HepG2 (cell line): Measurements from ENCODE around the gene SLC19A1. TPM values are rescaled to one million over a fixed set of nuclear protein-coding genes. Genes with fewer than 3 reads are reported as not detected.

Experiments
- ATAC-seq: fragments of 200-7000 bp; cut with Tn5 transposase; 3 replicates; pipeline ENCODE4 v1.9.1; 2020; ENCODE audit warnings: mild to moderate bottlenecking, moderate library complexity
- BruUV-seq: library from RNA; stranded (reverse); fragments of 400-500 nt; replicated peaks from 2 replicates; lab custom pipeline; 2021; lab: Mats Ljungman, UMichigan
- CTCF ChIA-PET: fragments of 300-600 bp; formaldehyde crosslinking; extraction: SDS; loops from one replicate; lab custom pipeline; 2021; ENCODE audit warnings: low total read pairs, inconsistent platforms, low intra/inter-chr PET ratio; lab: Yijun Ruan, JAX
- POLR2A ChIA-PET: fragments of 350-600 bp; sonication (Branson Sonifier 250); formaldehyde crosslinking; loops from one replicate; lab custom pipeline; 2020; ENCODE audit warnings: antibody characterized with exemption, inconsistent platforms; lab: Yijun Ruan, JAX
- DNase-seq: peaks from one replicate; pipeline ENCODE4 v3.0.0-alpha.2; 2015; ENCODE audit warnings: low spot score
- FAIRE-seq: peaks from 3 replicates; lab custom pipeline; 2011; peaks lifted over from hg19 to GRCh38; lab: Jason Lieb, UNC
- H2AFZ ChIP-seq: one replicate; pipeline ENCODE4 v1.6.1; 2011; ENCODE audit warnings: low read length, inconsistent platforms
- H3K27ac ChIP-seq: fragments of 300-600 bp; 3 replicates; pipeline ENCODE4 v1.8.0; 2011; ENCODE audit warnings: mixed run types, mild to moderate bottlenecking, mixed read lengths, low read length, inconsistent platforms; ENCODE audit not compliant: insufficient read depth; ENCODE audit errors: extremely low read length
- H3K27me3 ChIP-seq, 2 experiments: fragments of 200-600 bp in 1 of 2; 2 replicates in 1 of 2; 3 replicates in 1 of 2; pipeline versions ENCODE4 v1.6.0 to v1.8.0; 2011; ENCODE audit warnings: low read length in 2 of 2, mild to moderate bottlenecking in 2 of 2, moderate library complexity in 2 of 2, inconsistent platforms in 1 of 2; ENCODE audit not compliant: insufficient read depth in 2 of 2, control insufficient read depth in 1 of 2
- H3K36me3 ChIP-seq, 2 experiments: fragments of 200-600 bp in 1 of 2; replicated peaks in 1 of 2; 2 replicates in 1 of 2; 3 replicates in 1 of 2; pipeline versions ENCODE4 v1.5.1 to v1.8.0; 2011; ENCODE audit warnings: low read length in 2 of 2, inconsistent platforms in 1 of 2; ENCODE audit not compliant: insufficient read depth in 2 of 2, control insufficient read depth in 1 of 2
- H3K4me1 ChIP-seq: 2 replicates; pipeline ENCODE4 v1.5.1; 2012; ENCODE audit warnings: low read length, inconsistent platforms; ENCODE audit not compliant: insufficient read depth
- H3K4me2 ChIP-seq: 2 replicates; pipeline ENCODE4 v1.6.0; 2011; ENCODE audit warnings: low read depth, low read length, inconsistent platforms
- H3K4me3 ChIP-seq, 3 experiments: fragments of 200-600 bp in 1 of 3; sonication (generic), shearing (Covaris generic) in 1 of 3; replicated peaks in 1 of 3; 2 replicates each; pipeline ENCODE4 v1.5.1; 2011 to 2016; ENCODE audit warnings: low read length in 3 of 3, inconsistent platforms in 2 of 3, low read depth in 2 of 3, mild to moderate bottlenecking in 2 of 3, control low read depth in 1 of 3, mixed read lengths in 1 of 3; ENCODE audit not compliant: insufficient read depth in 1 of 3
- H3K79me2 ChIP-seq: one replicate; pipeline ENCODE4 v1.6.1; 2011; ENCODE audit warnings: low read length, inconsistent platforms; ENCODE audit not compliant: insufficient read depth
- H3K9ac ChIP-seq: 2 replicates; pipeline ENCODE4 v1.6.0; 2011; ENCODE audit warnings: mild to moderate bottlenecking, low read depth, low read length, inconsistent platforms; ENCODE audit not compliant: insufficient read depth
- H3K9me3 ChIP-seq: 2 replicates; pipeline ENCODE4 v1.5.1; 2012; ENCODE audit warnings: mild to moderate bottlenecking, low read length
- H4K20me1 ChIP-seq: 2 replicates; pipeline ENCODE4 v1.6.0; 2011; ENCODE audit warnings: inconsistent platforms, mild to moderate bottlenecking, low read length, moderate library complexity; ENCODE audit not compliant: insufficient read depth
- FOXK1 ChIP-seq: sonication (generic); formaldehyde crosslinking; IDR thresholded peaks from 2 replicates; pipeline ENCODE4 v1.4.0; 2020; ENCODE audit warnings: low read depth, missing genetic modification reagents, borderline replicate concordance
- HDAC2 ChIP-seq: sonication (generic); formaldehyde crosslinking; IDR thresholded peaks from 2 replicates; pipeline ENCODE4 v1.4.0; 2020; ENCODE audit warnings: missing genetic modification reagents
- KLF15 ChIP-seq: sonication (generic); formaldehyde crosslinking; IDR thresholded peaks from 2 replicates; pipeline ENCODE4 v1.8.1; 2023; ENCODE audit warnings: borderline replicate concordance, mild to moderate bottlenecking, inconsistent platforms, missing genetic modification reagents, mixed read lengths
- NFYB ChIP-seq: sonication (generic); formaldehyde crosslinking; IDR thresholded peaks from 2 replicates; pipeline ENCODE4 v1.4.0; 2020; ENCODE audit warnings: missing genetic modification reagents
- NR2F2 ChIP-seq: IDR thresholded peaks from 2 replicates; pipeline ENCODE4 v1.6.1; 2012; ENCODE audit warnings: low read depth, inconsistent platforms, borderline replicate concordance
- PAF1 ChIP-seq: IDR thresholded peaks from 2 replicates; pipeline ENCODE4 v1.6.1; 2016; ENCODE audit warnings: missing genetic modification reagents, missing compliant biosample characterization
- RXRB ChIP-seq: IDR thresholded peaks from 2 replicates; pipeline ENCODE4 v1.6.1; 2016; ENCODE audit warnings: borderline replicate concordance, missing genetic modification reagents, missing compliant biosample characterization
- SRY ChIP-seq: sonication (generic); formaldehyde crosslinking; IDR thresholded peaks from 2 replicates; pipeline ENCODE4 v1.8.0; 2022; ENCODE audit warnings: mild to moderate bottlenecking, missing genetic modification reagents
- STAG1 ChIP-seq: sonication (generic); formaldehyde crosslinking; IDR thresholded peaks from 2 replicates; pipeline ENCODE4 v1.4.0; 2020; ENCODE audit warnings: missing genetic modification reagents
- WIZ ChIP-seq: sonication (generic); formaldehyde crosslinking; IDR thresholded peaks from 2 replicates; pipeline ENCODE4 v1.5.1; 2020; ENCODE audit warnings: mild to moderate bottlenecking, missing genetic modification reagents
- ZBTB2 ChIP-seq: sonication (generic); formaldehyde crosslinking; IDR thresholded peaks from 2 replicates; pipeline ENCODE4 v1.8.0; 2022; ENCODE audit warnings: low read depth, missing genetic modification reagents
- ZFP90 ChIP-seq: sonication (generic); formaldehyde crosslinking; IDR thresholded peaks from 2 replicates; pipeline ENCODE4 v1.8.0; 2022; ENCODE audit warnings: missing genetic modification reagents, mild to moderate bottlenecking, inconsistent platforms, borderline replicate concordance
- ZFP91 ChIP-seq: sonication (generic); formaldehyde crosslinking; IDR thresholded peaks from 2 replicates; pipeline ENCODE4 v1.9.0; 2022; ENCODE audit warnings: missing genetic modification reagents, mild to moderate bottlenecking, borderline replicate concordance
- ZNF33B ChIP-seq: sonication (generic); formaldehyde crosslinking; IDR thresholded peaks from 2 replicates; pipeline ENCODE4 v1.5.1; 2020; ENCODE audit warnings: mild to moderate bottlenecking, missing genetic modification reagents
- ZNF460 ChIP-seq: sonication (generic); formaldehyde crosslinking; IDR thresholded peaks from 2 replicates; pipeline ENCODE4 v1.5.1; 2020; ENCODE audit warnings: missing genetic modification reagents, mild to moderate bottlenecking, borderline replicate concordance
- ZNF678 ChIP-seq: sonication (generic); formaldehyde crosslinking; IDR thresholded peaks from 2 replicates; pipeline ENCODE4 v1.4.0; 2020; ENCODE audit warnings: mild to moderate bottlenecking, missing genetic modification reagents
- ZNF704 ChIP-seq: sonication (generic); formaldehyde crosslinking; IDR thresholded peaks from 2 replicates; pipeline ENCODE4 v1.8.1; 2023; ENCODE audit warnings: mild to moderate bottlenecking, inconsistent platforms, moderate library complexity, missing genetic modification reagents, borderline replicate concordance
- whole genome bisulfite sequencing: methylation state at CpG from one replicate; pipeline ENCODE4 v1.1.6; 2017; ENCODE audit warnings: low lambda C conversion rate; 5-methylcytosine and 5-hydroxymethylcytosine counted together
- in situ Hi-C: cut with HindIII; loops from 2 replicates; pipeline ENCODE4 v1.10.0; 2017; ENCODE audit warnings: low pct_unique_long_range_greater_than_20kb; ENCODE audit not compliant: extremely low pct_ligation_motif_present
- intact Hi-C: fragments of 100-400 bp; cut with micrococcal nuclease; formaldehyde crosslinking; loops from one replicate; pipeline ENCODE4 v1.10.0; 2022; ENCODE audit not compliant: unreplicated experiment
- polyA plus RNA-seq, 8 experiments: library from polyadenylated mRNA; depleted of rRNA in 3 of 8; stranded (reverse) in 7 of 8; unstranded in 1 of 8; fragments of >200 nt; fragmentation: Illumina TruSeq in 4 of 8; extraction: Trizol in 4 of 8; gene quantifications; 2 replicates each; pipeline versions ENCODE4 v1.2.1 to v1.2.3, GENCODE V29; 2011 to 2016; ENCODE audit warnings: low read depth in 4 of 8, missing spikeins in 1 of 8, mixed read lengths in 1 of 8; ENCODE audit not compliant: insufficient read depth in 1 of 8
- total RNA-seq, 5 experiments: library from RNA; depleted of rRNA; stranded (reverse); fragments of >200 nt; fragmentation: Illumina TruSeq; extraction: Trizol; gene quantifications; 2 replicates each; pipeline ENCODE4 v1.2.3, GENCODE V29; 2016; ENCODE audit warnings: low read depth in 1 of 5

SLC19A1 gene
- total and polyA plus RNA-seq, 2 of the 13 experiments (the other 11 are each of a cell fraction or from before 2014, with no cell fraction given), result 21.8 to 23.0 TPM

GRCh38 chr21:45580576-45581321 is 38.5 kb upstream of the SLC19A1 start:
- no peak for FAIRE-seq
- Histone ChIP-seq H3K9me3 (0 out of 2 replicates have a peak, but pooled peaks cover 5% of the 10 kb centered on the region), H3K79me2 (no peaks in the 10 kb centered on the region), H3K9ac (no peak overlapping the region), H4K20me1 (no peaks in the 10 kb centered on the region), H3K27me3 (peaks cover 10 to 21% of the 10 kb centered on the region in 2 experiments; a peak in 4 of 5 replicates), H3K27ac (no peak overlapping the region), H2AFZ (no peak overlapping the region), H3K4me2 (no peak overlapping the region), H3K4me3 (no peak overlapping the region), H3K36me3 (no peaks in the 10 kb centered on the region), H3K4me1 (no peaks in the 10 kb centered on the region)
- CTCF ChIA-PET, result no interaction called here
- POLR2A ChIA-PET, result no interaction called here
- TF ChIP-seq KLF15 (CRISPR knock-in tag) (no peak), WIZ (no peak), NR2F2 (no peak), ZNF704 (CRISPR knock-in tag) (no peak), ZNF33B (CRISPR knock-in tag) (no peak), ZNF678 (CRISPR knock-in tag) (no peak), PAF1 (no peak), SRY (CRISPR knock-in tag) (no peak), NFYB (CRISPR knock-in tag) (no peak), ZBTB2 (CRISPR knock-in tag) (no peak), ZFP90 (CRISPR knock-in tag) (no peak), FOXK1 (CRISPR knock-in tag) (no peak), ZNF460 (CRISPR knock-in tag) (no peak), STAG1 (CRISPR knock-in tag) (no peak), RXRB (CRISPR knock-in tag) (no peak), ZFP91 (CRISPR knock-in tag) (no peak), HDAC2 (no peak)
- in situ Hi-C loops (no loop called here), intact Hi-C loops (no loop called here)
- WGBS, result 40% methylated on average over 2 of the region's 33 CpGs
- DNase-seq, result no peak
- ATAC-seq, result no peak
- BruUV-seq, result no TSS peak
